Endothelial cell of umbilical vein (primary cell): Measurements from ENCODE around the gene UNC119B.

Experiments used
- CTCF ChIP-seq, 2 donors: IDR thresholded peaks; 1 replicate in 1 of 2; 2 replicates in 1 of 2; pipeline ENCODE4 v1.5.1; 2011; ENCODE audit warnings: low read length in 2 of 2, mild to moderate bottlenecking in 2 of 2, moderate library complexity in 2 of 2, control low read depth in 1 of 2, inconsistent platforms in 1 of 2, low read depth in 1 of 2; ENCODE audit not compliant: insufficient read depth in 1 of 2; ENCODE audit errors: extremely low read depth in 1 of 2
- EZH2 ChIP-seq: IDR thresholded peaks from 2 replicates; pipeline ENCODE4 v1.6.1; 2012; ENCODE audit warnings: borderline replicate concordance, low read depth, mild to moderate bottlenecking, moderate library complexity, low read length, inconsistent platforms; ENCODE audit not compliant: severe bottlenecking
- JUN ChIP-seq: IDR thresholded peaks from 2 replicates; pipeline ENCODE4 v1.6.1; 2011; ENCODE audit warnings: borderline replicate concordance, low read depth; ENCODE audit not compliant: insufficient read length, insufficient read depth
- MYC ChIP-seq: IDR thresholded peaks from one replicate; pipeline ENCODE4 v1.6.1; 2011; ENCODE audit warnings: mild to moderate bottlenecking, low read depth, low read length
- POLR2A ChIP-seq: IDR thresholded peaks from 2 replicates; pipeline ENCODE4 v1.6.1; 2012; ENCODE audit warnings: low read depth, mild to moderate bottlenecking, control low read depth, low read length
- POLR2AphosphoS5 ChIP-seq: IDR thresholded peaks from 2 replicates; pipeline ENCODE4 v1.6.1; 2012; ENCODE audit warnings: low read depth, mild to moderate bottlenecking, control low read depth, low read length, moderate library complexity; ENCODE audit not compliant: insufficient read depth
- TF ChIP-seq, protein P1 (sequence below): IDR thresholded peaks from 2 replicates; pipeline ENCODE4 v1.6.1; 2011; ENCODE audit not compliant: insufficient read depth, insufficient read length

- TF ChIP-seq EZH2 (no peak), CTCF (IDR thresholded peaks at IDR 0.05; ENCODE audit: extremely low read depth in 1 of 2, insufficient read depth in 1 of 2, low read depth in 1 of 2, low read length in 2 of 2) (no peak), JUN (no peak), POLR2AphosphoS5 (no peak), MYC (no peak), POLR2A (no peak)
- TF ChIP-seq, protein P1, sequence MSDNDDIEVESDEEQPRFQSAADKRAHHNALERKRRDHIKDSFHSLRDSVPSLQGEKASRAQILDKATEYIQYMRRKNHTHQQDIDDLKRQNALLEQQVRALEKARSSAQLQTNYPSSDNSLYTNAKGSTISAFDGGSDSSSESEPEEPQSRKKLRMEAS, result no peak
Measured at GRCh38 chr12:120755269-120755668, 45.0 kb downstream of the UNC119B start.
